Progenitor cell of endocrine pancreas (in vitro differentiated cells): ENCODE measurements around the gene SLC7A1. TPM values are rescaled to one million over a fixed set of nuclear protein-coding genes. Genes with fewer than 3 reads are reported as not detected.

ENCODE experiments used
- DNase-seq: peaks from one replicate; pipeline ENCODE4 v3.0.0; 2021; ENCODE audit warnings: low spot score; ENCODE audit not compliant: unreplicated experiment
- H3K27ac Mint-ChIP-seq: 2 replicates; pipeline ENCODE4 v1.8.0; 2021; ENCODE audit warnings: mild to moderate bottlenecking, moderate library complexity, mixed read lengths
- H3K27me3 Mint-ChIP-seq: 2 replicates; pipeline ENCODE4 v1.8.0; 2021; ENCODE audit warnings: mixed read lengths
- H3K36me3 Mint-ChIP-seq: 2 replicates; pipeline ENCODE4 v1.8.0; 2022; ENCODE audit warnings: mixed read lengths; ENCODE audit not compliant: insufficient read depth
- H3K4me1 Mint-ChIP-seq: 2 replicates; pipeline ENCODE4 v1.8.0; 2021; ENCODE audit warnings: low read depth, mixed read lengths
- H3K4me3 Mint-ChIP-seq: 2 replicates; pipeline ENCODE4 v1.8.0; 2021; ENCODE audit warnings: low read depth, mild to moderate bottlenecking, moderate library complexity, mixed read lengths
- H3K9me3 Mint-ChIP-seq: 2 replicates; pipeline ENCODE4 v1.8.0; 2021; ENCODE audit warnings: low read depth, mixed read lengths
- total RNA-seq: library from RNA; stranded (reverse); gene quantifications from 2 replicates; pipeline ENCODE4 v1.2.1, GENCODE V29; 2021
- TF ChIP-seq, protein P1 (sequence below): fragments of 200-600 bp; sonication (generic); IDR thresholded peaks from one replicate; pipeline ENCODE4 v1.5.0; 2021; ENCODE audit warnings: antibody characterized with exemption, mild to moderate bottlenecking; ENCODE audit not compliant: unreplicated experiment

Gene SLC7A1
- total RNA-seq, 1 donor from 2014 or later, result 31.3 TPM

DNA sequence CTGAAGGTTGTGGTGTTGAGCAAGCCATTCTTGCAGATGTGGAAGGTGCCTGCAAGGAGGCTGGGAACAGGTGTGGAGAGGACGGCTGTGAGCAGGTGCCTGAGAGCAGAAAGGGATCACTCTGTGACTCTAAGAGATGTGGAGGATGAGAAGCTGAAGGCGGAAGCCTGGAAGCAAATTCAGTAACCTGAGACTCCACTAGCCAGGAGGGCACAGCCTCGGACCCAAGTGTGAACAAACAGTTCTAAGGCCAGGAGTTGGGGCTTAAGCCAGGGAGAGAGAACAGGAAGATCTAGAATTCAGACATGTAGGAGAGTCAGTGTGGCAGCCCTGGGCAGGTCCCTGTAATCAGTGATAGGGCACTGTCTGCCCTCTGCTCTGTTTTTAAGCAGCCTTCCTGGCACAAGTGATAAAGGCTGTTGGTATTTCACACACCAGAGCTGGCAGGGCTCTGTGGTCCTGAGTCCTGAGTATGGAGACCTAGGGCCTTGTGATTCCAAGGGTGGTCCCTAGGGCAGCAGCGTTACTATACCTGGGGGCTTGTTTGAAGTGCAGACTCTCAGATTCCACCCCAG is 131.3 kb downstream of the SLC7A1 start:
- no peak overlapping the region for H3K4me3 Mint-ChIP-seq
- no peaks in the 10 kb centered on the region for H3K27me3 Mint-ChIP-seq
- no peak for DNase-seq
- H3K36me3 Mint-ChIP-seq, result no peaks in the 10 kb centered on the region
- H3K4me1 Mint-ChIP-seq, result no peaks in the 10 kb centered on the region
- TF ChIP-seq, protein P1, sequence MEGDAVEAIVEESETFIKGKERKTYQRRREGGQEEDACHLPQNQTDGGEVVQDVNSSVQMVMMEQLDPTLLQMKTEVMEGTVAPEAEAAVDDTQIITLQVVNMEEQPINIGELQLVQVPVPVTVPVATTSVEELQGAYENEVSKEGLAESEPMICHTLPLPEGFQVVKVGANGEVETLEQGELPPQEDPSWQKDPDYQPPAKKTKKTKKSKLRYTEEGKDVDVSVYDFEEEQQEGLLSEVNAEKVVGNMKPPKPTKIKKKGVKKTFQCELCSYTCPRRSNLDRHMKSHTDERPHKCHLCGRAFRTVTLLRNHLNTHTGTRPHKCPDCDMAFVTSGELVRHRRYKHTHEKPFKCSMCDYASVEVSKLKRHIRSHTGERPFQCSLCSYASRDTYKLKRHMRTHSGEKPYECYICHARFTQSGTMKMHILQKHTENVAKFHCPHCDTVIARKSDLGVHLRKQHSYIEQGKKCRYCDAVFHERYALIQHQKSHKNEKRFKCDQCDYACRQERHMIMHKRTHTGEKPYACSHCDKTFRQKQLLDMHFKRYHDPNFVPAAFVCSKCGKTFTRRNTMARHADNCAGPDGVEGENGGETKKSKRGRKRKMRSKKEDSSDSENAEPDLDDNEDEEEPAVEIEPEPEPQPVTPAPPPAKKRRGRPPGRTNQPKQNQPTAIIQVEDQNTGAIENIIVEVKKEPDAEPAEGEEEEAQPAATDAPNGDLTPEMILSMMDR, result no peak
- H3K9me3 Mint-ChIP-seq, result peaks cover 2% of the 10 kb centered on the region
- H3K27ac Mint-ChIP-seq, result no peak overlapping the region

DNA sequence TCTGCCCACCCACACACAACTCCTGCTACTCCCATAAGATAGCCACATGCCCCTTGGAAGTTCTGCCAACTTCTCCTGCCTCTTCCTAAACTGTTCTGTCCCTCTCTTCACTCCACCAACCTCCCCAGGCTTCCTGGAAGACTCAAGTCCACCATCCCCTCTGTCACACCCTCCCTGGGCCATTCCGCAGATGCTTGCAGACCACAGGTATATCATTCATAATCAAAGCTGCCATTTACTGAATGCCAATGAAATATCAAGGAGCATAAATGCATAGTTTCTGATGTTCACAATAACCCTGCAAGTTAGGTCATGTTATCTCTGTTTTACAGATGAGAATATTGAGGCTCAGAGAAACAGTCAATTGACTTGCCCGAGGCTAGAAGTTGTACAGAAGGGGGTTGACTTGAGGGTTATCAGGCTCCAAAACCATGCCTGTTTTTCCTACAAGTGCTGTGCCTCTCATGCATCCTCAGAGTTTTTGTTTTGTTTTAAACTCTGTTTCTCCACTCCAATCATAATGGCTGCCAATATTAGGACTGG is 135.6 kb downstream of the SLC7A1 start:
- Mint-ChIP-seq H3K36me3 (no peaks in the 10 kb centered on the region), H3K4me3 (no peak overlapping the region), H3K27ac (no peak overlapping the region), H3K4me1 (no peaks in the 10 kb centered on the region), H3K9me3 (peaks cover 10% of the 10 kb centered on the region), H3K27me3 (no peaks in the 10 kb centered on the region)
- TF ChIP-seq, protein P1, result no peak
- no peak for DNase-seq
